Epithelial cell of esophagus (primary cell): ENCODE data around the gene SPOCK1.

Experiments
- DNase-seq: peaks from one replicate; pipeline ENCODE4 v3.0.0; 2010; ENCODE audit warnings: low read depth
- H3K4me3 ChIP-seq: 2 replicates; pipeline ENCODE4 v1.5.1; 2011; ENCODE audit warnings: mild to moderate bottlenecking, low read length, control low read depth
- CTCF ChIP-seq: IDR thresholded peaks from 2 replicates; pipeline ENCODE4 v1.5.1; 2011; ENCODE audit warnings: low read depth, mild to moderate bottlenecking, low read length, control low read depth, inconsistent platforms; ENCODE audit not compliant: insufficient read depth; ENCODE audit errors: missing control alignments

Gene SPOCK1

GRCh38 chr5:137360607-137361006 is 138.5 kb downstream of the SPOCK1 start:
- no peak for TF ChIP-seq CTCF
- peak; percentile 82 for DNase-seq

GRCh38 chr5:137359941-137360340 is 139.2 kb downstream of the SPOCK1 start:
- TF ChIP-seq CTCF: no peak
- no peak overlapping the region for H3K4me3 ChIP-seq
- peak; percentile 52 for DNase-seq

More at GRCh38 chr5:137360607-137361006, 138.5 kb downstream of the SPOCK1 start:
- no peak overlapping the region for H3K4me3 ChIP-seq

- peak; percentile 67 for DNase-seq
- TF ChIP-seq CTCF: no peak
- H3K4me3 ChIP-seq: no peak overlapping the region
Measured at GRCh38 chr5:137357436-137357835, 141.7 kb downstream of the SPOCK1 start.

GRCh38 chr5:137356127-137356526 is 143.0 kb downstream of the SPOCK1 start:
- DNase-seq: no peak
- TF ChIP-seq CTCF: no peak
- no peak overlapping the region for H3K4me3 ChIP-seq

- DNase-seq: no peak
- TF ChIP-seq CTCF: no peak
- no peak overlapping the region for H3K4me3 ChIP-seq
Measured at GRCh38 chr5:137355708-137356107, 143.4 kb downstream of the SPOCK1 start.

- no peak overlapping the region for H3K4me3 ChIP-seq
- no peak for DNase-seq
- no peak for TF ChIP-seq CTCF
Measured at GRCh38 chr5:137352095-137352494, 147.0 kb downstream of the SPOCK1 start.

GRCh38 chr5:137350791-137351190 is 148.3 kb downstream of the SPOCK1 start:
- no peak overlapping the region for H3K4me3 ChIP-seq
- no peak for TF ChIP-seq CTCF
- DNase-seq: no peak
